Ovary (tissue), 9 donors: ENCODE data around the gene BOLL. TPM values are rescaled to one million over a fixed set of nuclear protein-coding genes. Genes with fewer than 3 reads are reported as not detected.

ENCODE experiments used
- DNase-seq, 5 donors: peaks; one replicate each; pipeline ENCODE4 v3.0.0-alpha.2; 2019 to 2020
- H3K27ac ChIP-seq, 2 donors: fragments of 200-600 bp; one replicate each; pipeline versions ENCODE4 v1.5.1 to v1.8.0; 2019 to 2022
- H3K27me3 ChIP-seq: fragments of 200-600 bp; one replicate; pipeline ENCODE4 v1.8.0; 2022
- H3K36me3 ChIP-seq: fragments of 200-600 bp; sonication (generic); one replicate; pipeline ENCODE4 v1.5.1; 2019
- H3K4me1 ChIP-seq: one replicate; pipeline ENCODE4 v1.8.1; 2013; ENCODE audit warnings: mild to moderate bottlenecking, moderate library complexity; ENCODE audit not compliant: insufficient read depth
- H3K4me3 ChIP-seq: fragments of 200-600 bp; sonication (generic); one replicate; pipeline ENCODE4 v1.5.1; 2017
- H3K9me3 ChIP-seq, 2 donors: fragments of 200-600 bp in 1 of 2; sonication (generic) in 1 of 2; one replicate each; pipeline versions ENCODE4 v1.5.1 to v1.8.1; 2013 to 2019; ENCODE audit warnings: mild to moderate bottlenecking in 1 of 2, moderate library complexity in 1 of 2
- EP300 ChIP-seq: sonication (generic); formaldehyde crosslinking; IDR thresholded peaks from one replicate; pipeline ENCODE4 v1.6.1; 2017; ENCODE audit warnings: antibody characterized with exemption
- POLR2A ChIP-seq: fragments of 450-650 bp; IDR thresholded peaks from one replicate; pipeline ENCODE4 v1.6.1; 2017; ENCODE audit warnings: antibody characterized with exemption, mild to moderate bottlenecking, moderate library complexity
- WGBS, 3 donors: extraction: QIAGEN DNeasy Blood & Tissue Kit in 1 of 3; methylation state at CpG; one replicate each; pipeline versions ENCODE4 v1.1.5 to v1.1.7; 2013 to 2017; 5-methylcytosine and 5-hydroxymethylcytosine counted together
- intact Hi-C, 4 donors: fragments of 100-400 bp; cut with DNase I; formaldehyde crosslinking; loops; one replicate each; pipeline versions ENCODE4 v1.11.0 to v1.15.1; 2022 to 2023
- polyA plus RNA-seq, 2 donors: library from polyadenylated mRNA; stranded (reverse); fragments of 200-250 nt in 1 of 2; fragments of 350-450 nt in 1 of 2; fragmentation: Illumina TruSeq in 1 of 2; extraction: RNeasy Lipid Tissue Mini Kit (QIAGEN cat#74804) in 1 of 2; gene quantifications; one replicate each; pipeline ENCODE4 v1.2.3, GENCODE V29; 2013 to 2014
- total RNA-seq, 7 donors: library from RNA; depleted of rRNA in 2 of 7; stranded (reverse); fragments of >200 nt in 2 of 7; fragmentation: NEBNext Ultra II Directional in 3 of 7; extraction: Animal tissue kit (Norgen Biotek cat#: 25700) in 3 of 7; gene quantifications; one replicate each; pipeline versions ENCODE4 v1.1.0 to v1.2.4, GENCODE V29; 2016 to 2023
- TF ChIP-seq, protein P1 (sequence below), 3 donors: fragments of 450-650 bp in 2 of 3; fragments of 200-600 bp in 1 of 3; IDR thresholded peaks; one replicate each; pipeline versions ENCODE4 v1.5.1 to v1.8.0; 2016 to 2022; ENCODE audit warnings: antibody characterized with exemption in 3 of 3, mild to moderate bottlenecking in 1 of 3
- donor health status: DM: no; HTN: no; CAD: no; lungs with moderate emphysema.
- donor health status: DM: no; HTN: no; CAD: no.
- donor health status: Bipolar disorder and iron deficiency.
- donor health status: DM: yes; HTN: yes; CAD: no.
- donor health status: DM: no; HTN: no; CAD: no.
- donor health status: DM: yes; HTN: yes; CAD: no.

BOLL gene
- total and polyA plus RNA-seq, 9 donors: not detected

GRCh38 chr2:197786010-197786877, 1.1 kb upstream of the BOLL start:
- intact Hi-C loops: no loop called here
- H3K4me3 ChIP-seq: peak overlapping the region; percentile 32
- DNase-seq: no peak
- no peaks in the 10 kb centered on the region for H3K9me3 ChIP-seq
- TF ChIP-seq EP300 (no peak), POLR2A (no peak)
- TF ChIP-seq, protein P1, sequence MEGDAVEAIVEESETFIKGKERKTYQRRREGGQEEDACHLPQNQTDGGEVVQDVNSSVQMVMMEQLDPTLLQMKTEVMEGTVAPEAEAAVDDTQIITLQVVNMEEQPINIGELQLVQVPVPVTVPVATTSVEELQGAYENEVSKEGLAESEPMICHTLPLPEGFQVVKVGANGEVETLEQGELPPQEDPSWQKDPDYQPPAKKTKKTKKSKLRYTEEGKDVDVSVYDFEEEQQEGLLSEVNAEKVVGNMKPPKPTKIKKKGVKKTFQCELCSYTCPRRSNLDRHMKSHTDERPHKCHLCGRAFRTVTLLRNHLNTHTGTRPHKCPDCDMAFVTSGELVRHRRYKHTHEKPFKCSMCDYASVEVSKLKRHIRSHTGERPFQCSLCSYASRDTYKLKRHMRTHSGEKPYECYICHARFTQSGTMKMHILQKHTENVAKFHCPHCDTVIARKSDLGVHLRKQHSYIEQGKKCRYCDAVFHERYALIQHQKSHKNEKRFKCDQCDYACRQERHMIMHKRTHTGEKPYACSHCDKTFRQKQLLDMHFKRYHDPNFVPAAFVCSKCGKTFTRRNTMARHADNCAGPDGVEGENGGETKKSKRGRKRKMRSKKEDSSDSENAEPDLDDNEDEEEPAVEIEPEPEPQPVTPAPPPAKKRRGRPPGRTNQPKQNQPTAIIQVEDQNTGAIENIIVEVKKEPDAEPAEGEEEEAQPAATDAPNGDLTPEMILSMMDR (IDR thresholded peaks at IDR 0.05): no peak
- no peaks in the 10 kb centered on the region for H3K27me3 ChIP-seq
- H3K4me1 ChIP-seq: peaks cover 5% of the 10 kb centered on the region
- no peaks in the 10 kb centered on the region for H3K36me3 ChIP-seq
- H3K27ac ChIP-seq: no peak overlapping the region
- WGBS, 3 donors: 5 to 7% (median 6%) methylated on average over 67 to 79 of the region's 79 CpGs

DNA sequence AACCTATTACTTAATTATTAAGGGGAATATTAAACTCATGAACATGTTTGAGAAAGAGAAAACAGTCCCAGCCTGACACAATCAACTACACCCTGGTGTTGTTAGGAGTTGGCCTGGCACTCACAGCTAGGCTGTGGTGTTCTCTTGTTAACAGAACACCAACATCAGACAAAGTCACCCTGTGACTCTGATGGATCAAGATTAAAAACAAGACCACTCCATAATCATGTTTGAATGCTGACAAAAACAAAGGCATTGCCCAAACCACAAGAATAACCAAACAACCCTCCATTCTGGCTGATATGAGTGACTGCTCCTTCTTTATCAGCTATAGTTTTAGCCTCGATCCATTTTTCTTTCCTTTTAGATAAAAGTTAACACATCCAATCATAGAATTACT, 3.0 kb downstream of the BOLL start:
- no peak for DNase-seq
- intact Hi-C loops: no loop called here
- Histone ChIP-seq H3K27me3 (no peaks in the 10 kb centered on the region), H3K4me1 (peaks cover 5% of the 10 kb centered on the region), H3K36me3 (no peaks in the 10 kb centered on the region), H3K4me3 (no peak overlapping the region), H3K9me3 (no peaks in the 10 kb centered on the region), H3K27ac (no peak overlapping the region)
- TF ChIP-seq EP300 (no peak), POLR2A (no peak)
- TF ChIP-seq, protein P1 (IDR thresholded peaks at IDR 0.05): no peak
- 20 to 33% (median 24%) methylated on average over 1 of the region's 1 CpG for WGBS, 3 donors

- Histone ChIP-seq H3K27me3 (no peaks in the 10 kb centered on the region), H3K4me1 (no peaks in the 10 kb centered on the region), H3K9me3 (no peaks in the 10 kb centered on the region), H3K36me3 (no peaks in the 10 kb centered on the region), H3K4me3 (no peak overlapping the region), H3K27ac (no peak overlapping the region)
- intact Hi-C loops: loop anchor here in 1 of 4 donors (10.0 kb wide), 1 partner anchor 394 kb away; no protein-coding TSS in a partner anchor
- no peak for TF ChIP-seq EP300
- TF ChIP-seq POLR2A: no peak
- TF ChIP-seq, protein P1 (IDR thresholded peaks at IDR 0.05): no peak
- DNase-seq: no peak
These were observed 5.9 kb downstream of the BOLL start for GRCh38 chr2:197779261-197779660.

DNA sequence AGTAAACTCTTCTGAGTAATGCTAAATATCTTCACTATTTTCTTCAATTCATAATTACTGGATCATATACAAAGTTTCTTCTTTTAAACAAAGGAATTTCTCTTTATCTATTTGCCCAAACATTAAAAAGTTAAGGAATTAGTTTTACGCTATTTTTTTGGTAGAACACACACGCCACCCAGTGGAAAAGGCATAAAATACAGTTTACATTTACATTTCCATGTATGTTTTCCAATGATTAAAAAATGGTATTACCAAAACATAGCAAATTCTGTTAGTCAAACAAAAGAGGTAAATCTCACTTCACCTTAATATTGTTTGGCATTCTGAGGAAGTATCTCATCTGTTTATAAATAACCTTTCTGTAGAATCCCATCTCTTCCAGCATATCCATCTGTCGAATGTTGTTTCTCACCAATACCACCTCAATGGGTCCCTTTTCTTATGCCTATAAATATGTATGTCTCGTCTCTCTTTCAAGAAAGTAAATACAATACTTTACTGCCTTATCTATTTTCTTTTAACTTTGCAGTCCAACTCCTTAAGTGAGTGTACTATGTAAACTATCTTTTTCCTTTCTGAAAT, 7.2 kb downstream of the BOLL start:
- intact Hi-C loops: loop anchor here in 1 of 4 donors (10.0 kb wide), 1 partner anchor 393 kb away; no protein-coding TSS in a partner anchor
- TF ChIP-seq, protein P1 (IDR thresholded peaks at IDR 0.05): peak in 2 of 3 donors; percentile 55 to 58
- TF ChIP-seq EP300: no peak

More for the DNA sequence above, 7.2 kb downstream of the BOLL start:
- Histone ChIP-seq H3K27me3 (no peaks in the 10 kb centered on the region), H3K27ac (no peak overlapping the region), H3K36me3 (no peaks in the 10 kb centered on the region), H3K4me1 (no peaks in the 10 kb centered on the region), H3K4me3 (no peak overlapping the region), H3K9me3 (no peaks in the 10 kb centered on the region)
- DNase-seq: no peak
- 17 to 22% (median 20%) methylated on average over 4 of the region's 4 CpGs for WGBS, 3 donors
